Mucosa of stomach (tissue), 1 donor: ENCODE measurements around the gene TUT4.

ENCODE experiments used
- H3K27me3 ChIP-seq: one replicate; pipeline ENCODE4 v1.7.0; 2013; ENCODE audit warnings: mild to moderate bottlenecking, low read length; ENCODE audit not compliant: control insufficient read depth, insufficient read depth
- H3K36me3 ChIP-seq: one replicate; pipeline ENCODE4 v1.7.0; 2013; ENCODE audit warnings: low read length; ENCODE audit not compliant: control insufficient read depth, insufficient read depth
- H3K4me1 ChIP-seq: one replicate; pipeline ENCODE4 v1.7.0; 2013; ENCODE audit warnings: mild to moderate bottlenecking, low read length; ENCODE audit not compliant: control insufficient read depth, insufficient read depth
- H3K4me3 ChIP-seq: one replicate; pipeline ENCODE4 v1.7.0; 2013; ENCODE audit warnings: low read length
- H3K9ac ChIP-seq: one replicate; pipeline ENCODE4 v1.7.0; 2013; ENCODE audit warnings: mild to moderate bottlenecking, low read length, moderate library complexity
- H3K9me3 ChIP-seq: one replicate; pipeline ENCODE4 v1.7.0; 2013; ENCODE audit warnings: mild to moderate bottlenecking, low read length, moderate library complexity; ENCODE audit not compliant: control insufficient read depth
- donor health status: Pancreatic carcinoma.

TUT4 gene

GRCh38 chr1:52476943-52477342, 75.9 kb downstream of the TUT4 start:
- H3K36me3 ChIP-seq = no peaks in the 10 kb centered on the region
- no peaks in the 10 kb centered on the region for H3K9me3 ChIP-seq
- no peak overlapping the region for H3K4me3 ChIP-seq
- no peaks in the 10 kb centered on the region for H3K27me3 ChIP-seq
- no peaks in the 10 kb centered on the region for H3K4me1 ChIP-seq
- no peak overlapping the region for H3K9ac ChIP-seq

DNA sequence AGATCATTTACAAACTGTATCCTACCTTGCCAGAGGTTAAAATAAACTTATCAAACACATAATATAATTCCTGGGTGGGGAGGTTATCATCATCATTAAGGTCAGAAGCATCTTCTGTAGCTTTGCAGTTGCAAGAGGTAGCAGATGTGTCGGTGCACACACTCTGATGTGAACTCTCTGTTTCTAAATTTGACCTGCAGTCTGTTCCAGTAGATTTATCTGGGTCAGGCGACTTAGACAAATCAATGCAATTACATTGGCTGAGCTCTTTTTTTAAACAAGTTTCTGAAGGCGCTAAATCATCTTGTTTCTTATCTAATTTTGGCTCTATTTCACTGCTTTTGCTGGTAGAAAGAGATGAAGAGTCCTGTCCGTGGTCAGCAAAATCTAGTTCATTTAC, 78.1 kb downstream of the TUT4 start:
- Histone ChIP-seq H3K9me3 (no peaks in the 10 kb centered on the region), H3K9ac (no peak overlapping the region), H3K27me3 (no peaks in the 10 kb centered on the region), H3K4me3 (no peak overlapping the region), H3K4me1 (no peaks in the 10 kb centered on the region), H3K36me3 (no peaks in the 10 kb centered on the region)

- no peaks in the 10 kb centered on the region for H3K27me3 ChIP-seq
- H3K36me3 ChIP-seq = no peaks in the 10 kb centered on the region
- no peaks in the 10 kb centered on the region for H3K4me1 ChIP-seq
These were observed 79.9 kb downstream of the TUT4 start for GRCh38 chr1:52473039-52473438.

DNA sequence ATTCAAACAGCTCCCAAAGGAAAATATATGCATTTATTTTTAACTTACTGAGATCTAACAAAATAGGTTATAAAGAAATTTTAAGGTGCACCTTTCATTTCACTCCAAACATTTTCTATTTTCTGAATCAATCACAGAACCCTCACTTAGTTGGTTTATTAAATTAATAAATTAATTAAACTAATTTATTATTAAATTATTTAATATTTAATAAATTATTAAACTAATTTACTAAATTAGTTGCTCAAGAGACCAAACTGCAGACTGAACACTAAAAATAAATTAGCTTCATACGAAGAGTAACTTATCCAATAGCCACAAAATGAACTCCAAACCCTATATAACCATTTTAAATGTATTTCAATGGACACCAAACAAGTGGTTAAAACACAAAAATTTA, 80.5 kb downstream of the TUT4 start:
- H3K9me3 ChIP-seq = no peaks in the 10 kb centered on the region
- no peak overlapping the region for H3K4me3 ChIP-seq
- H3K9ac ChIP-seq = no peak overlapping the region
- no peaks in the 10 kb centered on the region for H3K36me3 ChIP-seq
- H3K27me3 ChIP-seq = no peaks in the 10 kb centered on the region
- no peaks in the 10 kb centered on the region for H3K4me1 ChIP-seq

More at GRCh38 chr1:52473039-52473438, 79.9 kb downstream of the TUT4 start:
- Histone ChIP-seq H3K4me3 (no peak overlapping the region), H3K9ac (no peak overlapping the region), H3K9me3 (no peaks in the 10 kb centered on the region)

- Histone ChIP-seq H3K9ac (no peak overlapping the region), H3K27me3 (no peaks in the 10 kb centered on the region), H3K36me3 (no peaks in the 10 kb centered on the region), H3K4me1 (no peaks in the 10 kb centered on the region), H3K4me3 (no peak overlapping the region), H3K9me3 (no peaks in the 10 kb centered on the region)
These were observed 83.8 kb downstream of the TUT4 start for GRCh38 chr1:52469108-52469507.

DNA sequence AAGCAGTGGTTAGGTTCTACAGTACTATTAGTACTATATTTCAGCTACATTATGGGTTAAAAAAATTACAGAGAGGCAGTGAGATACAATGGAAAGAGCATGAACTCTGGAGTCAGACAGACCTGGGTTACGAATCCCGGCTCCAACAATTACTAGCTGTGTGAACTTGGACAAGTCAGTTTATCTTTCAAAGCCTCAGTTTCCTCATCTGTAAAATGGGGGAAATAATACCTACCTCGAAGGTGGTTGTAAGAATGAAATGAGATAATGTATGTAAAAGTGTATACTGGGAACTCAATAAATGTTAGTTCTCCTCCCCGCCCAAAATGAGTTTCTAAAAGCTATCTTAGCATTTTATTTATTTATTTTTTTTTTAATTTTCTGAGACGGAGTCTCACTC, 89.0 kb downstream of the TUT4 start:
- Histone ChIP-seq H3K9ac (no peak overlapping the region), H3K9me3 (no peaks in the 10 kb centered on the region), H3K4me3 (no peak overlapping the region), H3K4me1 (no peaks in the 10 kb centered on the region), H3K36me3 (no peaks in the 10 kb centered on the region), H3K27me3 (no peaks in the 10 kb centered on the region)

DNA sequence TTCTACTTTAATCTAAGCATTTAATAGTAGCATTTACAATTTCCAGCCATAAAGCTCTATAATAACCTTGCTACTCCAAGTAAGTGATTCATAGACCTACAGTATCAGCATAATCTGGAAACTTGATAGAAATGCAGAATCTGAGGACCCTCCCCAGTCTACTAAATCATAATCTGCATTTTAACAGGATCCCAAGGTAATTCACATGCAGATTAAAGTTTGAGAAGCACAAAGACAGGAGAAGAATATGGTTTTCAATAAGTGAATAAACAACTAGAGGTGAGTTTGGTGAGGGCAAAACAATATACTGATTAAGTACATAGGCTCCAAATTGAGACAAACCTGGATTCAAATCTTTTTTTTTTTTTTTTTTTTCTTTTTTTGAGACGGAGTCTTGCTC, 91.1 kb downstream of the TUT4 start:
- H3K4me3 ChIP-seq = no peak overlapping the region
- no peaks in the 10 kb centered on the region for H3K36me3 ChIP-seq

DNA sequence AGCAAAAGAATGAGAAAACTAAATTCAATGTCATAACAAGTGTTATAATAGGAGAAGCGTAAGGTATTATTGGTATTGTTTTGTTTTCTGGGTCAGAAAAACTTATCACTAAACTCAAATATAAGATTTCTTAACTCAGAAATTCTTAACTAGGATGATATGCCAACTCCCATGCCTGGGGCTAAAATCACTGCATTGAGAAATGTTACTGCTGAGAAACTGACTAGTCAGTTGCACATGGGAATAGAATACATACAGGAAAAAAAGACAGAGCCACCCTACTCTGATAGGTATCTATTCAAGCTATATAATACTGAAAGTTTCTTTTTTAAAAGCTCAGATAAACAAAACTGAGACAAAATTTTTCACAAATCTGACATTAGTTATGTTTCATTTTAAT, 92.2 kb downstream of the TUT4 start:
- Histone ChIP-seq H3K36me3 (no peaks in the 10 kb centered on the region), H3K9me3 (no peaks in the 10 kb centered on the region), H3K9ac (no peak overlapping the region), H3K27me3 (no peaks in the 10 kb centered on the region), H3K4me3 (no peak overlapping the region), H3K4me1 (no peaks in the 10 kb centered on the region)

More for the DNA sequence above, 91.1 kb downstream of the TUT4 start:
- H3K9me3 ChIP-seq = no peaks in the 10 kb centered on the region
- H3K4me1 ChIP-seq = no peaks in the 10 kb centered on the region
- H3K9ac ChIP-seq = no peak overlapping the region
- no peaks in the 10 kb centered on the region for H3K27me3 ChIP-seq

- Histone ChIP-seq H3K9ac (no peak overlapping the region), H3K9me3 (no peaks in the 10 kb centered on the region), H3K36me3 (no peaks in the 10 kb centered on the region), H3K4me3 (no peak overlapping the region), H3K27me3 (no peaks in the 10 kb centered on the region), H3K4me1 (no peaks in the 10 kb centered on the region)
These were observed 97.2 kb downstream of the TUT4 start for GRCh38 chr1:52455686-52456085.

DNA sequence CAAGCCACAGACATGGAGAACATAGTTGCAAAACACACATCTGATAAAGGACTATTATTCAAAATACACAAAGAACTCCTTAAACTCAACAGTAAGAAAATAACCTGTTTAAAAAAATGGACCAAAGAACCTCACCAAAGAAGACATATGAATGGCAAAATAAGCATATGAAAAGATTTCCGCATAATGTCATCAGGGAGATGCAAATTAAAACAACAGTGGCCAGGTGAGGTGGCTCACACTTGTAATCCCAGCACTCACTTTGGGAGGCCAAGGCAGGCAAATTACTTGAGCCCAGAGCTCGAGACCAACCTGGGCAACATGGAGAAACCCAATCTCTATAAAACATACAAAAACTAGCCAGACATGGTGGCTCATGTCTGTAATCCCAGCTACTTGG, 98.1 kb downstream of the TUT4 start:
- Histone ChIP-seq H3K4me1 (no peaks in the 10 kb centered on the region), H3K27me3 (no peaks in the 10 kb centered on the region), H3K9me3 (no peaks in the 10 kb centered on the region), H3K9ac (no peak overlapping the region), H3K36me3 (no peaks in the 10 kb centered on the region), H3K4me3 (no peak overlapping the region)

DNA sequence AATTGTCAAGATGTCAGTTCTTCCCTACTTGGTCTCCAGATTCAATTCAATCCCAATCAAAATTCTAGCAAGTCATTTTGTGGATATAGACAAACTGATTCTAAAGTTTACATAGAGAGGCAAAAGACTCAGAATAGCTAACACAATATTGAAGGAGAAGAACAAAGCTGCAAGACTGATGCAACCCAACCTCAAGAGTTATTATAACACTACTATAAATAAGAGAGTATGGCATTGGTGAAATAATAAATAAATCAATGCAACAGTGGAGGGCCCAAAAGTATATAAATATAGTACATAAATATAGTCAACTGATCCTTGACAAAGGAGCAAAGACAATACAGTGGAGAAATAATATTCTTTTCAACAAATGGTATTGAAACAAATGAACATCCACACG, 98.8 kb downstream of the TUT4 start:
- H3K27me3 ChIP-seq = no peaks in the 10 kb centered on the region
- H3K36me3 ChIP-seq = no peaks in the 10 kb centered on the region
- no peaks in the 10 kb centered on the region for H3K9me3 ChIP-seq
- no peak overlapping the region for H3K4me3 ChIP-seq
- no peaks in the 10 kb centered on the region for H3K4me1 ChIP-seq
- H3K9ac ChIP-seq = no peak overlapping the region

- Histone ChIP-seq H3K4me1 (no peaks in the 10 kb centered on the region), H3K9ac (no peak overlapping the region), H3K27me3 (no peaks in the 10 kb centered on the region), H3K4me3 (no peak overlapping the region), H3K36me3 (no peaks in the 10 kb centered on the region), H3K9me3 (no peaks in the 10 kb centered on the region)
These were observed 108.4 kb downstream of the TUT4 start for GRCh38 chr1:52444463-52444862.

- H3K36me3 ChIP-seq = no peaks in the 10 kb centered on the region
These were observed 112.9 kb downstream of the TUT4 start for GRCh38 chr1:52439976-52440375.

More at GRCh38 chr1:52439976-52440375, 112.9 kb downstream of the TUT4 start:
- no peaks in the 10 kb centered on the region for H3K9me3 ChIP-seq
- H3K4me3 ChIP-seq = no peak overlapping the region
- no peaks in the 10 kb centered on the region for H3K4me1 ChIP-seq
- no peak overlapping the region for H3K9ac ChIP-seq
- no peaks in the 10 kb centered on the region for H3K27me3 ChIP-seq
